Aortic smooth muscle cell (primary cell): ENCODE data around the gene CD68. TPM values are rescaled to one million over a fixed set of nuclear protein-coding genes. Genes with fewer than 3 reads are reported as not detected.

Source experiments
- total RNA-seq: library from RNA; depleted of rRNA; stranded (reverse); fragments of >200 nt; gene quantifications from 2 replicates; pipeline ENCODE4 v1.2.3, GENCODE V29; 2014

Gene CD68, protein sequence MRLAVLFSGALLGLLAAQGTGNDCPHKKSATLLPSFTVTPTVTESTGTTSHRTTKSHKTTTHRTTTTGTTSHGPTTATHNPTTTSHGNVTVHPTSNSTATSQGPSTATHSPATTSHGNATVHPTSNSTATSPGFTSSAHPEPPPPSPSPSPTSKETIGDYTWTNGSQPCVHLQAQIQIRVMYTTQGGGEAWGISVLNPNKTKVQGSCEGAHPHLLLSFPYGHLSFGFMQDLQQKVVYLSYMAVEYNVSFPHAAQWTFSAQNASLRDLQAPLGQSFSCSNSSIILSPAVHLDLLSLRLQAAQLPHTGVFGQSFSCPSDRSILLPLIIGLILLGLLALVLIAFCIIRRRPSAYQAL
- total RNA-seq: 47.7 and 75.6 TPM in 2 replicates

GRCh38 chr17:7579001-7579833 is at the start of gene CD68:
TSS of gene CD68 (plus strand) at chr17:7579638. CDS start at chr17:7579678, 40 bp downstream.

DNA sequence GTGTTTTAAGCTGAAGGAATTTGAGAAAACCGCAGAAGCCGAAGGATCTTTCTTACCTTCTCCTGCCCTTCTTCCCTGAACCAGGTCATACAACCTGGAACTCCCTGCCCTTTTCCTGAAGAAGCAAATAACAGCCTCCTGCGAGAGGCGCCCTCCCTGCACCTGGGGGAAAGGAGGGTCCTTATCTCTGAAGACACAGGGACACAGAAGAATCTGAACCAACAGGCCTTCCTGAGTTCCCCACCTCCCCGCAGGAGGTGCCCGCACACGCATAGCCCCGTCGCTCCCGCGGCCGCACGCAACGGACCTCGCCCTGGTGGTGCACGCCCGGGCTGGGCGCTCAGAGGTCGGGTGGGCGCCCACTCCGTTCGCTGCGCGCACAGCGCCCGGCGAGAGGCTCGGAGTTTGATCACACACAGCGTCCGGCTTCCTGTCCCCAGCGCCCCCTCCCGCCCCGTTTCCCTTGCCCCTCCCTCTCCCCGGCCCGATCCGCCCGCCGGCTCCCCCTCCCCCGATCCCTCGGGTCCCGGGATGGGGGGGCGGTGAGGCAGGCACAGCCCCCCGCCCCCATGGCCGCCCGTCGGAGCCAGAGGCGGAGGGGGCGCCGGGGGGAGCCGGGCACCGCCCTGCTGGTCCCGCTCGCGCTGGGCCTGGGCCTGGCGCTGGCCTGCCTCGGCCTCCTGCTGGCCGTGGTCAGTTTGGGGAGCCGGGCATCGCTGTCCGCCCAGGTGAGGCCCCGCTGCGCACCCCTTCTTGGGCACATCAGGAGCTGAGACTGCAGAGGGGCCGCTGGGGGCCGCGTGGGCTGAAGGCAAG is 30.6 kb upstream of the CD68 start, which contains the start of gene TNFSF12:
Gene TNFSF12, plus strand, starts transcription at position 474 of the 816 bp plus-strand sequence. Its CDS starts 96 bp downstream, at position 570.

DNA sequence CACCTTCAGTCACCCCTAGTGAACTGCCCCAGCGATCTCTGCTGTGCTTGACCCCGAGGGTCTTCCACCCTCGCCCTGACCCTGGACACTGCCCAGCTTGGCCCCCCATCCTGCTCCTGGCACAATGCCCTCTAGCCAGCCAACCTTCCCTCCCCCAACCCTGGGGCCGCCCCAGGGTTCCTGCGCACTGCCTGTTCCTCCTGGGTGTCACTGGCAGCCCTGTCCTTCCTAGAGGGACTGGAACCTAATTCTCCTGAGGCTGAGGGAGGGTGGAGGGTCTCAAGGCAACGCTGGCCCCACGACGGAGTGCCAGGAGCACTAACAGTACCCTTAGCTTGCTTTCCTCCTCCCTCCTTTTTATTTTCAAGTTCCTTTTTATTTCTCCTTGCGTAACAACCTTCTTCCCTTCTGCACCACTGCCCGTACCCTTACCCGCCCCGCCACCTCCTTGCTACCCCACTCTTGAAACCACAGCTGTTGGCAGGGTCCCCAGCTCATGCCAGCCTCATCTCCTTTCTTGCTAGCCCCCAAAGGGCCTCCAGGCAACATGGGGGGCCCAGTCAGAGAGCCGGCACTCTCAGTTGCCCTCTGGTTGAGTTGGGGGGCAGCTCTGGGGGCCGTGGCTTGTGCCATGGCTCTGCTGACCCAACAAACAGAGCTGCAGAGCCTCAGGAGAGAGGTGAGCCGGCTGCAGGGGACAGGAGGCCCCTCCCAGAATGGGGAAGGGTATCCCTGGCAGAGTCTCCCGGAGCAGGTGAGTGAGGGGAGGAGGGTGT is 20.7 kb upstream of the CD68 start, which contains the start of gene TNFSF13:
Gene TNFSF13, plus strand, starts transcription at position 207 of the 776 bp plus-strand sequence. Its CDS starts 290 bp downstream, at position 497.

GRCh38 chr17:7561589-7562207 is 17.7 kb upstream of the CD68 start, which contains the start of gene SENP3:
TSS of gene SENP3 (plus strand) at chr17:7561919. CDS start at chr17:7563077, 1,158 bp downstream.

GRCh38 chr17:7583253-7584109 is 4.0 kb downstream of the CD68 start, which contains the start of gene MPDU1:
TSS of gene MPDU1 (plus strand) at chr17:7583852. CDS start at chr17:7583863, 11 bp downstream.

GRCh38 chr17:7589891-7590691 is 10.7 kb downstream of the CD68 start, which contains the start of gene SOX15:
TSS of gene SOX15 (minus strand) at chr17:7590094. CDS start at chr17:7589676, 418 bp downstream.

DNA sequence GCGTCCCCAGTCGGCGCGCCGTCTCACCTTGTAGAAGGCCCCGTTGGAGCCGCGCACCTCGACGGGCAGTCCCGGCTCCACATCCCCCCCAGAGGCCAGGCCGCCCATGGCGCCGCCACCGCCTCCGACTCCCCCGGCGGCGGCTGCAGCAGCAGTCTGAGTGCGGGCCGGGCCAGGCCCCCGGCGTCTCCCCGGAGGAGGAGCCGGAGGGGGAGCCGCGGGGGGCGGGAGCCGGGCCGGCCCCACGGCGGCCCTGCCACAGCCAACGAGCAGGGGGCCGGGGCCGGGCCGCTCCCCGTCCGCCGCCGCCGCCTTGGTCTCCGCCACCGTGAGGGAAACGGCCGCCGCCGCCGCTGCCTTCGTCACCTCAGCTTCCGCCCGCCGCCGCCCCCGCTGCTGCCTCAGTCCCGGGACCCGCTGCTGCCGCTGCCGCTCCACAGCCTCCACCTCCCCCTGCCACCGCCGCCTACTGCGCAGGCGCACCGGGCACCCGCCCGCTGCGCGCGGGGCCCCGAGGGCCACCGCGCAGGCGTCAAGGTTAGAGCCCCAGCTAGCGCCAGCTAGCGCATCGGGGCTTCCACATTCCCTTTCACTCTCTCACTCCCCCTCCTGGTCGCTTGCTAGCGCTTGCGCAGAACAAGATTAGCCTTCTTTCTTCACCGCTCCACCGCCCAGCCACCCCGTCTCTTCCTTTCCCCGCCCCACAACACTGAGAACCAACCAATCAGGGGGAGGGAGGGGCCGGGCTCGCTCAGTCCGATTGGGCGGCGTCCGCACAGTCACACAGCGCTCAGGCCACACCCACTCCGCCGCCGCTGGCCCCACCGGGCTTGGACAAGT is 35.2 kb downstream of the CD68 start, which contains the start of gene FXR2:
Gene FXR2, minus strand, starts transcription at position 473 of the 840 bp plus-strand sequence. Its CDS starts 365 bp downstream, at position 108.

DNA sequence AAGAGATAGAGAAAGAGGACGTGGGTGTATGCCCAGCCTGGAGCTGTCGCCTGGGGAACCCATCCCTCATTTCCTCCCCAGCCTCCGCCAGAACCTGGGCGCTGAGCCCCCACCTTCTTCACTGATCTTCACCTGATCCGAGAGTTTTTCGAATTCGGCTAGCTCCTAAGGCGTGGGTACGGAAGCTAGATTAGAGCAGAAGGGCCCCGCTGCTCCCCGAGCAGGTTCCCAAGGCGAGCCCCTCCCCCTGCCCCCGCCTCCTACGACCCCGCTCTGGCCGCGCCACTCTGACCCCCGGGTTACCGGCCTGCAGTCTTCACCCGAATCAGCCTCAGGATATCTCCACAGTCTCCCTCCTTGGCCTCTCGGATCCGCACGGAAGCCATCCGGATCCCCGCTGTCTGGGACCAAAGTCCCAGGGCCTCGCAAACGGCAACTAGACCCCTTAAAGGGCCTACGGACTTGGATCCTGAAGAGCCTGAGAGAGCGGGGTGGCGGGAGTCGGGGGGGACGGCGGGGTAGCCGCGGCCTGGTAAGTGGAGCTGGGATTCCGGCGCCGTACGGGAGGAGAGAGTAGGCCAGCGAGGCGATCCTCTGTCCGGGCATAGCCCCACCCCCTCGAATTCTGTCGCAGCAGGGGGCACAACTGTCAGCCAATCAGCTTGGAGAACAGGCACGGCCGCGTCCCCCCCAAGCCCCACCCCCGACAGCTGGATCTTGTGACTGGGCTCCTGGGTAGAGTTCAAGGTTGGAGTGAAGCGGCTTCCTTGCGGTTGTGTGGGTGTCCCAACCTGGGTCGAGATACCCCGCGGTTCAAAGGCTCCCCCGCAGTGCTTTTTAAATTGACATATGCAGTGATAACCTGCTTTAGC is 48.0 kb downstream of the CD68 start, which contains the start of gene SAT2:
Gene SAT2, minus strand, starts transcription at position 572 of the 872 bp plus-strand sequence. Its CDS starts 186 bp downstream, at position 386.

GRCh38 chr17:7629939-7630571 is 50.6 kb downstream of the CD68 start, which contains the start of gene SHBG:
TSS of gene SHBG (plus strand) at chr17:7630135. CDS start at chr17:7630173, 38 bp downstream.

Other genes starting within 250 kb of the CD68 start
- gene ACAP1, start 243.1 kb upstream of the CD68 start, total RNA-seq: 0.56 and 2.2 TPM in 2 replicates
- gene KCTD11, start 227.5 kb upstream of the CD68 start, total RNA-seq: 5.8 and 5.9 TPM in 2 replicates
- gene TMEM95, start 224.5 kb upstream of the CD68 start, total RNA-seq: not detected in 2 replicates
- gene TNK1, start 198.5 kb upstream of the CD68 start, total RNA-seq: not detected in 2 replicates
- 18.6 and 25.4 TPM in 2 replicates for gene PLSCR3, start 185.1 kb upstream of the CD68 start, total RNA-seq
- 55.4 and 82.8 TPM in 2 replicates for gene TMEM256, start 175.5 kb upstream of the CD68 start, total RNA-seq
- 2.5 and 6.7 TPM in 2 replicates for gene NLGN2, start 171.8 kb upstream of the CD68 start, total RNA-seq
- not detected in 2 replicates for gene SPEM1, start 159.3 kb upstream of the CD68 start, total RNA-seq
- not detected in 2 replicates for gene SPEM2, start 154.0 kb upstream of the CD68 start, total RNA-seq
- gene SPEM3, start 150.8 kb upstream of the CD68 start, total RNA-seq: not detected in 2 replicates
- gene TMEM102, start 144.2 kb upstream of the CD68 start, total RNA-seq: 2.4 and 3.2 TPM in 2 replicates
- 0.13 and 0.19 TPM in 2 replicates for gene FGF11, start 140.1 kb upstream of the CD68 start, total RNA-seq
- gene CHRNB1, start 134.6 kb upstream of the CD68 start, total RNA-seq: 6.6 and 7.6 TPM in 2 replicates
- gene ZBTB4, start 100.0 kb upstream of the CD68 start, total RNA-seq: 18.2 and 23.6 TPM in 2 replicates
- gene SLC35G6, start 98.2 kb upstream of the CD68 start, total RNA-seq: not detected in 2 replicates
- gene POLR2A, start 95.3 kb upstream of the CD68 start, total RNA-seq: 98.6 and 101 TPM in 2 replicates
- 9.2 and 21.8 TPM in 2 replicates for gene TNFSF12, start 30.6 kb upstream of the CD68 start, total RNA-seq
- gene TNFSF13, start 20.9 kb upstream of the CD68 start, total RNA-seq: 3.4 and 4.1 TPM in 2 replicates
- 55.3 and 71.7 TPM in 2 replicates for gene SENP3, start 17.7 kb upstream of the CD68 start, total RNA-seq
- gene MPDU1, start 4.2 kb downstream of the CD68 start, total RNA-seq: 41.5 and 57.2 TPM in 2 replicates
- 0.19 and 0.26 TPM in 2 replicates for gene SOX15, start 10.5 kb downstream of the CD68 start, total RNA-seq
- gene FXR2, start 35.3 kb downstream of the CD68 start, total RNA-seq: 45.9 and 56.7 TPM in 2 replicates
- gene SAT2, start 48.2 kb downstream of the CD68 start, total RNA-seq: 45.6 and 50.5 TPM in 2 replicates
- 0.26 and 0.50 TPM in 2 replicates for gene SHBG, start 50.5 kb downstream of the CD68 start, total RNA-seq
- under 0.01 TPM in 2 replicates for gene ATP1B2, start 71.3 kb downstream of the CD68 start, total RNA-seq
- 14.1 and 19.5 TPM in 2 replicates for gene TP53, start 107.9 kb downstream of the CD68 start, total RNA-seq
- 3.3 and 4.9 TPM in 2 replicates for gene WRAP53, start 108.8 kb downstream of the CD68 start, total RNA-seq
- under 0.01 and 0.12 TPM in 2 replicates for gene EFNB3, start 125.6 kb downstream of the CD68 start, total RNA-seq
- 0.12 and 0.13 TPM in 2 replicates for gene DNAH2, start 138.1 kb downstream of the CD68 start, total RNA-seq